Nephron progenitor cell (in vitro differentiated cells): ENCODE results near the gene ING3.

Experiments
- DNase-seq: peaks from one replicate; pipeline ENCODE4 v3.0.0; 2021
- H3K27ac Mint-ChIP-seq: 2 replicates; pipeline ENCODE4 v1.8.0; 2021; ENCODE audit warnings: mild to moderate bottlenecking, moderate library complexity, mixed read lengths
- H3K27me3 Mint-ChIP-seq: 2 replicates; pipeline ENCODE4 v1.8.0; 2021; ENCODE audit warnings: mild to moderate bottlenecking, low read depth, mixed read lengths; ENCODE audit not compliant: poor library complexity
- H3K36me3 Mint-ChIP-seq: 2 replicates; pipeline ENCODE4 v1.8.0; 2021; ENCODE audit warnings: low read depth, mixed read lengths
- H3K4me1 Mint-ChIP-seq: 2 replicates; pipeline ENCODE4 v1.8.0; 2021; ENCODE audit warnings: mixed read lengths
- H3K4me3 Mint-ChIP-seq: 2 replicates; pipeline ENCODE4 v1.8.0; 2021; ENCODE audit warnings: mild to moderate bottlenecking, moderate library complexity, mixed read lengths
- H3K9me3 Mint-ChIP-seq: 2 replicates; pipeline ENCODE4 v1.8.0; 2021; ENCODE audit warnings: mild to moderate bottlenecking, moderate library complexity, mixed read lengths
- CTCF ChIP-seq: fragments of 200-600 bp; sonication (generic); IDR thresholded peaks from 2 replicates; pipeline ENCODE4 v1.5.0; 2021; ENCODE audit warnings: antibody characterized with exemption

The ING3 gene

GRCh38 chr7:121020249-121020988, 69.8 kb downstream of the ING3 start:
- no peak for TF ChIP-seq CTCF
- H3K9me3 Mint-ChIP-seq, result peaks cover 1% of the 10 kb centered on the region
- no peak for DNase-seq
- H3K4me1 Mint-ChIP-seq, result peaks cover 46% of the 10 kb centered on the region
- no peak overlapping the region for H3K4me3 Mint-ChIP-seq
- H3K27ac Mint-ChIP-seq, result no peak overlapping the region
- peaks cover under 1% of the 10 kb centered on the region for H3K36me3 Mint-ChIP-seq
- H3K27me3 Mint-ChIP-seq, result no peaks in the 10 kb centered on the region

DNA sequence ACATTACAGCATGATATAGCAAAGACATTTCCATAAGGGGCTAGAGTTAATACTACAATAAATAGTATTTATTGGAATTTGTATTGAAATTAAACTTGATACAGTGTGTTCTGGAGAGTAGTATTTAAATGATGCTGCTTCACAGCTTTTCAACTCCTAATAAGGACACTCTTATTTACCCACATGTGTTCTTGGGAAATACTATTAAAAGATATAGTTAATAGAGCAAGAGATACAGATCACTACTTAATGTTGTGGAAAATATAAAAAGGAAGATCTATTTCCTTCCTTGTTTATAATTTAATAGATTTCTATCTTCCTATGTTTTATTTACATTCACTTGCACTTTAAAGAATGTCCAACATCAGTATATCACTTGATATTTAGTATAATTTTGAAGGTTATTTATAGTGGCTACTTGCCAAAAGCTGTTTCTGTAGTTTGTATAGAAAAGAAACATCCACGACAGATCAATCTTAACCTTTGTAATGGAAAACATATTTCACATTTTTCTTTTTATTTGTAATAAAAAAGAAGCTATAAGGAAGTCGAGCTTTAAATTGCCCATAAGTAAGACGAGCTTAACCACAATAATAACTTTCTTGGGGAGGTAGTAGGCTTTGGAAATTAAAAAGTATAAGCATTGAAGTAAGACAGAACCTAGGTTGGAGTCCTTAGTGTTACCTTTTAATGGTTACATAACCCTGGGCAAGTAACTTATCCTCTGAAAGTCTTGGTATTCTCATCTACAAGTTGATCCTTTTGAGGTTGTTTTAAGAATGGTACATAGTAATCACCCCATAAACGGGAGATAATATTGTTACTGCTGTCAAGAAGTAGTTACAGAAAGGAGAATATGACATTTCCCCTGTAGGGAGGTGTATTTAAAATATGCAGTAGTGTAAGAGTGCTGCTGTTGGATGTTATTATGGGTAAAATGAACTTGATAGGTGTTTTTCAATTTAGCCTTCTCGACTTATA, 70.7 kb downstream of the ING3 start:
- Mint-ChIP-seq H3K27me3 (no peaks in the 10 kb centered on the region), H3K9me3 (peaks cover 10% of the 10 kb centered on the region), H3K4me1 (peaks cover 55% of the 10 kb centered on the region), H3K36me3 (peaks cover 10% of the 10 kb centered on the region), H3K27ac (no peak overlapping the region), H3K4me3 (no peak overlapping the region)
- DNase-seq, result no peak
- TF ChIP-seq CTCF, result no peak

GRCh38 chr7:121023194-121023593, 72.6 kb downstream of the ING3 start:
- no peak for TF ChIP-seq CTCF
- Mint-ChIP-seq H3K27me3 (no peaks in the 10 kb centered on the region), H3K4me1 (peaks cover 61% of the 10 kb centered on the region), H3K4me3 (no peak overlapping the region), H3K36me3 (peaks cover 19% of the 10 kb centered on the region), H3K27ac (peak overlapping the region; percentile 98), H3K9me3 (peaks cover 22% of the 10 kb centered on the region)
- no peak for DNase-seq

DNA sequence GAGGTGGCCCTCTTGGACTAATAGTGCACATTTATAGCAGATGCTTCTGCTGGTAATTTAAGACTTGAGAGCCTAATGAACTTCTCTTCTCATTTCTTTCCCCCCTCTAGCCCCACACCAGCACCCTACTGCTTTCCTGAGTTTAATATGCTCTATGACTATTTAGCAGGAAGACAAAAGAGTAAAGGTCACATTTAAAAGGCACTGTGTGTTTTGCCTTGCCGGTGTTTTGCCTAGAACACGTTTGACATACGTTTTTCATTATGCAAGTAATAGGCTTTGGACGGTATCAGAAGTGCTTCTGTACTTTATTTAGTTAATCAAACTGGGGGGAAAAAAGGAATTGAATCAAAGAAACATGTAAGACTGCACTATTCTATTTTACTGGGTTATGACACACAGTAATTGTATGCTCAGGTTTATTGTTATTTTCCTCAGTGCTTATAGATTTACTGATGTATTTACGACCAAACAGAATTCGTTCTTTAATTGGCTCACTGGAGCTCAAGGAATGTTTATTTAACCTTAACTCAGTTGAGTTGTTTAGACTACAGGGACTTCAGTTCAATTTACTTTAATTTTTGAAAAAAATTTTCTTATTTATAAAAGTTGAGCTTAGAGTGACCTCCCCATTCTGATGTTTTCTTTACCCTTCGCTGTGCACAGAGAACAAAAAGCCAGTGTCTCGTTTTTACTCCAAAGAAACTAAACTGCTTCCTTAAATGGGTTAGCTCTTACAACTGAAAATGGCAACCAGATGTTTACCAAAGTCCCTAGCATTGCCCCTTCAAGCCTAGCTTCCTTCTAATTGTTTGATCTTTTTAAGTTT, 73.3 kb downstream of the ING3 start:
- no peak for TF ChIP-seq CTCF
- peak overlapping the region; percentile 47 for H3K4me3 Mint-ChIP-seq
- H3K27ac Mint-ChIP-seq, result peak overlapping the region; percentile 98
- H3K4me1 Mint-ChIP-seq, result peaks cover 65% of the 10 kb centered on the region
- no peak for DNase-seq
- H3K9me3 Mint-ChIP-seq, result peaks cover 22% of the 10 kb centered on the region
- H3K27me3 Mint-ChIP-seq, result no peaks in the 10 kb centered on the region
- H3K36me3 Mint-ChIP-seq, result peaks cover 19% of the 10 kb centered on the region

DNA sequence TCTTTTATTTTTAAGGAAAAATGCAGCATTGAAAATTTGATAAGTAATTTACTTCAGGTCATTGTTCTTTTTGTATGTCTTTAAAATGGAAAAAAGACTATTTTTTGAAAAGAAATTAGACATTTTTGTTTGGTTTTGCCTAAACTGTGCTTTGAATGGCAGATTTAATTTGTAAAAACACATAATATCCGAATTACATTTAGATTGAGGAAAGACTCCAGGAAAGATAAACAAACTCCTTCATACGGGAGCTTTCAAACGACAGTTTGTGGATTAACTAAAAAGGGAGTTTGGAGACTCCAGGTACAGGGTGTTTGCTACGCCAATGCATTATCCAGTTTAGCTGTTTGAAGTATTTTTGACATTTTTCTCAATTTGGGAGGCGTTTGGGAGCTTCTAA, 74.0 kb downstream of the ING3 start:
- no peak for TF ChIP-seq CTCF
- H3K27me3 Mint-ChIP-seq, result no peaks in the 10 kb centered on the region
- peak overlapping the region; percentile 63 for H3K4me3 Mint-ChIP-seq
- DNase-seq, result no peak
- peaks cover 19% of the 10 kb centered on the region for H3K36me3 Mint-ChIP-seq
- peaks cover 65% of the 10 kb centered on the region for H3K4me1 Mint-ChIP-seq
- H3K27ac Mint-ChIP-seq, result peak overlapping the region; percentile 98
- peaks cover 22% of the 10 kb centered on the region for H3K9me3 Mint-ChIP-seq
